ENCODE results near the gene JARID2.

JARID2 gene

DNA sequence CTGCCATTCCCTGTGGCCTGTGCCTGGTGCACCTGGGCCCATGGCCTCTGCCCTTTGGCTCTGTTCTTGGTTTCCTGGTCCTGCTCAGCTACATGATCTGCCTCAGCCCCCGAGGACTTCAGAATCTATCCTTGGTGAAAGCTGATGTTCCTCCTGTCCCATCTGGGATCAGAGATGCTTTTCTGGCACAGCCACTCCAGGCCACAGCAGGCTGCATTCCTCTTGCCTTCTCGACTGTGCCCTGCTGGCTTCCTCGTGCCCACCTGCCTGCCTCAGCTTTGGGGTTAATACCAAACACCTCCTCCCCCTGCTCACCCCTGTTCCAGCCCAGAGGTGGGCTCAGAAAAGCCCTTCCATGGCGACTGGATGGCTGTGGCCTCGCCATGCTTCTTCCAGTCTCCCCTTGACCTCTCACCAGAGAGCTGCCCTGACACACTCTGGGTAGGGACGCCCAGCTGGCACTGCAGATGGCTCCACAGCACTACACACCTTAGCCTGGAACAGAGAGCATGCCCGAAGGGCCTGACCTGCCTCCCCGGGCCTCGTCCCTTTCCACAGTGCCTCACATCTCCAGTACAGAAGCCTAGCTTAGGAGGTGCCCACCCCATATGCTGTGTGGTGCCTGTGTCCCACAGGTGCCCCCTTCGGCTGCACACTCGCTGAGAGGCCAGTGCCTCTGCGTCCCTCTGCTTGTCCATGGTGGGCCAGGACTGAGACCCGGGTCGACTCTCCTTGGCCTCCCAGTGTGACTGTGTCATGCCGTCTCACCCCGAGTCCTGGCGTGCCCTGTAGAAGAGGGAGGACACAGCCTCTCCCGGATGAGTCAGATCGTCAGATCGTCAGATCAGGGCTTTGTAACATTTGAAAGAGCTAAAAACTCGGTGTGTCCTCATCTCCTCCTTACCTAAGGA lies 268.2 kb downstream of the JARID2 start:
- DNase-seq, result no peak

DNA sequence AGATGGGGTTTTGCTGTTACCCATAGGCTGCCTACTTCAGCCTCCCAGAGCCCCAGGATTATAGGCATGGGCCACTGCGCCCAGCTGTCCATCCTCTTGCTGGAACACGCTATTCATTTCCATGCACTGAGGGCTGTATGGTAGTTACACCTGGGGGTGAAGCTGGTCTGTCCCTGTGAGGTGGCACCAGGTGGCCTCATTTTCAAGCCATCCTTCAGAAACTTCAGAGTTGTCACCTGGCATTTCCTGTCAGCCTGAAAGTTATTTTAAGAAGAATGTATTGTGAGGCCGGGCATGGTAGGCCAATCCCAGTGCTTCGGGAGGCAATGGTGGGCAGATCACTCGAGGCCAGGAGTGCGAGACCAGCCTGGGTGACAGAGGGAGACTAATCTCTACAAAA lies 269.4 kb downstream of the JARID2 start:
- no peak for DNase-seq

DNA sequence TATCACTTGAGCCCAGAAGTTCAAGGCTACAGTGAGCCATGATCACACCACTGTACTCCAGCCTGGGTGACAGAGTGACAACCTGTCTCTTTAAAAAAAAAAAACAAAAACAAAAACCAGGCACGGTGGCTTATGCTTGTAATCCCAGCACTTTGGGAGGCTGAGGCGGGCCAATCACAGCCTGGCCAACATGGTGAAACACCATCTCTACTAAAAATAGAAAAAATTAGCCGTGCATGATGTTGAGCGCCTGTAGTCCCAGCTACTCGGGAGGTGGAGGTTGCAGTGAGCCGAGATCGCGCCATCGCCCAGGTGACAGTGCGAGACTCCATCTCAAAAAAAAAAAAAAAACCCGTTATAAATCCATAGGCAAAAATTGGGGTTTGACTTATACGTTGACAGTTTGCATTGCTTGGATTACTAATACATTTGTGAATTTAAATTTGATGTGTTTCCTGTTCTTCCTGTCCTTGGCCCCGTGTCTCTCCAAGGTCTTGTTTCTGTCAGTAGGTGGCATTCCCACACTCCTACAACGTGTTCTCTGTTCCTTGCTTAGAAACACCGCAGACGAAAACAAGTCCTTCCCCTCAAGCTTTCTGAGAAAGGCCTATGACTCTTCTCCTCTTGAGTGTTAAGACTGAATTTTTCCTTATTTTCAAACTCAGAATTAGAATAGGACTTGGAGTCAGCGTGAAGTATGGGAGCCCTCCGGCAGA lies 269.9 kb downstream of the JARID2 start:
- DNase-seq, result no peak

DNA sequence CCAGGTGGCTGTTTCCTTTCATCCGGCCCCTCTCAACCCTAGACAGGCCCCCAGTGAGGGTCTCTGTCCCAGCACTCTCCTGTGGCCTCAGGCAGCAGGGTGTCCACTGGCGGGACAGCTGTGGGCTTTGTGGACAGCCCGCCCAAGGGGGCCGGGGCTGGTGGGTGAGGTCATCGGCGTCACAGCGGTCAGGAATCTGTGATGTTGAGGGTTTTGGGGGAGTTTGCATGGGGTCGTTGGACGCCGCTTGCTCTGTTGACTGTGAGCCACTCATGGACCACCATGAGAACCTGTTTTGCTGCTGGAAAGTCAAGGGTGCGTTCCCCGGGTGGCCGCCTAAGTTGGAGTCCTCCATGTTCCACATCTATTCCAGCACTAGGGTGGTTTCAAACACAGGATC lies 270.5 kb downstream of the JARID2 start:
- DNase-seq, result no peak

DNA sequence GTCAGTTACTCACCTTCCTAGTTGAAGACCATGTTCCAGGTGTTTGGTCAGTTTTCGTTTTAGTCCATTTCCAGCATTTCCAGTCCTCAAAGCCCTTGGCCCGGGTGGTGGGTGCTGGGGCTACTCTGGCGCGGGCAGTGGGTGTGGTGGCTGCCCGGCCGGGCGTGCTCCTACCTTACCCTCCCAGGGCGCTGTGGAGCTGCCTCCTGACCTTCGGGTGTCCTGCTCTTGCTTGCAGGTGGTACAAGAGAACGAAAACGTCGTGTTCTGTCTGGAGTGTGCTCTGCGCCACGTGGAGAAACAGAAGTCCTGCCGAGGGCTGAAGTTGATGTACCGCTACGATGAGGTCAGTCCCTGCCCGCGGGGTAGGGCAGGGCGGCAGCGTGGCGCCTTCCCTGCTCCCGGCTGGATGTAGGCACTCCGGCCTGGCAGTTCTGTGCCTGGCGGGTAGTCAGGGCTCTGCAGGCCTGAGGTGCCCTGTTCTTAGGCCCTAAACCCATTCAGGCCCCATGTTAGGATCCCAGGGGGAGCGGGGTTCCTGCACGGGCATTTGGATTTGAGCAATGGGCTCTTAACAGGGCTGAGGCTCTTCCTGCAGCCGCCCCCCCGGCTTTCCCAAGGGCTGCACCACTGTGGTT lies 271.2 kb downstream of the JARID2 start:
- no peak for DNase-seq

DNA sequence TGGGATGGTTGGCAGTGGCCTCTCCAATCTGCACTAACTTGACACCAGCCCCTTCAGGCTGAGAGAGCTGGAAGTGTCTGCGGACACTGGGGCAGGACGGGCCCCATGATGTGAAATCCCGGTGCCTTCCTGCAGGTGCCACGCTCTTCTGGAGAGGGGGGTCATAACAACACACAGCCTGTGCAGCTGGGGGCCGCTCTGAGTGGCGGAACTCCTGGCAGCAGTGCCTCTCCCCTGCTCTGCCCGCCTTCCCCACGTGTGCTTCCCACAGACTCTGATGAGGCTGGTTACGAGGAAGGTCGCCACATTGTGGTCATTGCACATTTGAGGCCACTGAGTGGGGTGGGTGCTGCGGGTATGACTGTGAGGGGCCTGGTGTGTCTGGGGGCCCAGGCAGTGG lies 271.7 kb downstream of the JARID2 start:
- no peak for DNase-seq

DNA sequence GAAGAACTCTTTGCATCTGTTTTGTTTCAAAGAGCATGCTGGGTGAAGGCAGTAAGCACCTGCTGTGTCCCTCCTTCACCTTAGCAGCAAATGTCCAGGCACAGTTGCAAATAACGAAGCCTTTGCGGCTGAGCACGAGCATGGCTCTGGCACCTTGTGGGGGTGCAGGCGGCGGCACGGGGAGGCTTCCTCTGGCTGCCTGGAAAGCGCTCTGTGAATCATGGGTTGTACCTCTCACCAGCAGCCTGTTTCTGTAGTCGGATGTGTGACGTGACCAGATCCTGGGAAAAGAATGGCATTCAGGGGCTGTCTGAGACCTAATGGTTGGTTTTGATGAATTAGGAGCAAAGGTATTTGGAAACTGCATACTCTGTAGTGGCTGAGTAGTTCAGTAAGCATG lies 272.2 kb downstream of the JARID2 start:
- no peak for DNase-seq

DNA sequence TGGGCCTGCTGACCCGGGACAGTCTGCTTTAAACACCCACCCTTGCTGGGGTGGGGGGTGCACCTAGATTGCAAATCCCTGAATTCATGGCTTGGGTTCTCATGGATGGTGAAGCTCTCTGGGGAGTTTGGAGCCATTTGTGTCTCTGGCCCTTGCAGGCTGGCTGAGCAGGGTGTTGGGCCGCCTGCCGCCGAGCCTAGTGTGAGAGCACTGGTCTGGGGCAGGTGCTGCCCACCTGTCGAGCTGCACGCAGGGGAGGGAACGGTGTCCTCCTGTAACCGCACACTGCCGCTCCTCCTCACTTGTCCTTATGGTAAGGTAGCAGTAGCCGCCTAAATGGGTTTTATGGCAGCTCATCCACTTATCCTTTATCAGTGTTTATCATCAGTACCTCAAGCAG lies 273.0 kb downstream of the JARID2 start:
- DNase-seq, result no peak

DNA sequence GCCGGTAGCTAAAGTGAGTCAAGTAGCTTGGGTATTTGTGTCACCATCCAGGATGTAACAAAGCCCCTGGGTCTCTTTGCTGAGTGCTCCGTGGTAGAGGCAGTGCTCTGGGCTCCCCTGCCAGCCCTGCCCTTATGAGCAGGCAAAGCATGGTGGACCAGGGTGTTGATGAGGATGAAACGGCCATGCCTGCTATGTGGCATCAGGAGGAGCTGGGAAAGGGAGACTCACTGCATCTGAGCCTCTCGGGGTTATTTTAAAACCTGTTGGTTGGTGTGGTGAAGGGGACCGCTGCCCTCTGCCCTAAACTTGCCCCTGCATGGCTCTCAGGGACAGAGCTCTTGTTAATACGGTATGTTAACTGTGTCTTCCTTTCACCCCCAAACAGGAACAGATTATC lies 273.8 kb downstream of the JARID2 start:
- no peak for DNase-seq

DNA sequence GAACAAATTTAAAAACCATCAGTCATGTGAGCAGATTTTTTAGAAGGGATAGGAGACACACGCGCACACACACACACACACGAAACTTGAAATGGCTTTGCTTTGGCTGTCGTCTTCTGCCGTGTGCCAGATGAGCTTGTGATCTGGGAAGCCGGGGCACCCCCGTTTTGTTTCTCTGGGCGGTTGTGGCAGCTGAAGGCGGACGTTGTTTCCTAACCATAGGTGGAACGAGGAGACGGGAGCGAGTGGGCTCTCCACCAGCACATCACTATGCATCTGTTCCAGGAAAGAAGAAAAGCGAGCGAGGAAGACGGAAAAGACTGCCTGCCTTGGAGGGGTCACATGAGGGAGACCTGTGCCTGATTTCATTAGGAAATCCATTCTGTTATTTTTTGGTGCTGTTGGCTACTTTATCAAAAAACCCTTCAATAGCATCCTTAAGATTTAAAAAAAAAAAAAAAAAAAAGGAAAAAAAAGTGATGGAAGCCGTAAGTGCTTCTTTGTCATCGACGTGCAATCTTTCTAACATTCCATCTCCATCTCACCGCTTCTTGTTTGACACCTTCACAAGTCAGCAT lies 274.8 kb downstream of the JARID2 start:
- DNase-seq, result no peak

DNA sequence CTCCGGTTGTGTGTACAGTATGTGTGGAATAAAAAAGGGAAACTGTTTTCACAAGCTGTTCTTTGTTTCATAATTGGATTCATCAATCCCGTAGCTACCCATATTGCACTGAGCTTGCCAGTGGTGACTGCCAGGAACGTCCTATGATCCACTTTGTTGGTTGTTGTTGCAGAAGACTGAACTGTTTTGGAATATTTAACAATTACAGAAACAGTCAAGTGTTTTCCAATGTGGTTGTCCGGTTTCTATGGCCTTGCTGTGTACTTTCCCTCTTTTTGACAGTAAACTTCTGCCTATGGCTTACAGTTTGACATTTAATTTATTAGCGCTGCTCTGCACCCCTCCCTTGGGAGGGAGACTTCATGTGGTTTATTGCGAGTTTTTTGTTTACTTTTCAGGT lies 275.7 kb downstream of the JARID2 start:
- DNase-seq, result no peak

DNA sequence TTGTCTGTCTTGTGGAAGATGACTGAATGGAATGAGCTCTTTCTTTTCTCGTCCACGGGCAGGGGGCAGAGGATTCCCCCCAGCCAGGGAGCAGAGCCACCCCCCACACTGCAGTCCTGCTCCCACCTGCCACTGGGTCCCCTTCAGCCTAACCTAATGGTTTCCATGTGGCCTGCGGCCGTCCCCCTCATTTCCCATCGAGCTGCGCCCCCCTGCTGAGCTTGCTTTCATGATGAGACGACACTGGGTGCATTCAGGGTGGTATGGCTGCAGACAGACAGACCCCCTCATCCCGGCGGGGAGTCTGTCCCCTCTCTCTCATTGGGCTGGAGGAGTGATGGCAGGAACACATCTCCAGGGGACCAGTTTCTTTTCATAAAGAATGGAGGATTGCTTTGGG lies 276.2 kb downstream of the JARID2 start:
- no peak for DNase-seq

DNA sequence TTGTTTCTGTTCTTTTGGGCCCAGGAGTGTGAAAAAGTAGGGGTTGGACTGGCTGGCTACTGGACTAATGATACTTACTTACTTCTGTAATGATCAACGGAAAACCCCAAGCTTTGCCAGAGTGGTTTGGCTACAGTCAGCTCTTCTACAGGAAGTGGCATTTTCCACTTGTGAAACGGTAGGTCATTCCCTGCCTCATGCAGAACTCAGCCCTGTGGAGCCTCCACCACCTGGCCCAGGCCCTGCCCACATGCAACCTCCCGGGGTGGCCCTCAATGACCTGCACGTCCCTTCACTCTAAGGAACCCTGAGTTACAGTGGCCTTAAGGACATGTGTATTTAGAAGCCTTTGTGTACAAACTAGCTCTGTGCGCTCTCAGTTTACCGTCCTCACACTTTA lies 276.6 kb downstream of the JARID2 start:
- peak; percentile 32 for DNase-seq

DNA sequence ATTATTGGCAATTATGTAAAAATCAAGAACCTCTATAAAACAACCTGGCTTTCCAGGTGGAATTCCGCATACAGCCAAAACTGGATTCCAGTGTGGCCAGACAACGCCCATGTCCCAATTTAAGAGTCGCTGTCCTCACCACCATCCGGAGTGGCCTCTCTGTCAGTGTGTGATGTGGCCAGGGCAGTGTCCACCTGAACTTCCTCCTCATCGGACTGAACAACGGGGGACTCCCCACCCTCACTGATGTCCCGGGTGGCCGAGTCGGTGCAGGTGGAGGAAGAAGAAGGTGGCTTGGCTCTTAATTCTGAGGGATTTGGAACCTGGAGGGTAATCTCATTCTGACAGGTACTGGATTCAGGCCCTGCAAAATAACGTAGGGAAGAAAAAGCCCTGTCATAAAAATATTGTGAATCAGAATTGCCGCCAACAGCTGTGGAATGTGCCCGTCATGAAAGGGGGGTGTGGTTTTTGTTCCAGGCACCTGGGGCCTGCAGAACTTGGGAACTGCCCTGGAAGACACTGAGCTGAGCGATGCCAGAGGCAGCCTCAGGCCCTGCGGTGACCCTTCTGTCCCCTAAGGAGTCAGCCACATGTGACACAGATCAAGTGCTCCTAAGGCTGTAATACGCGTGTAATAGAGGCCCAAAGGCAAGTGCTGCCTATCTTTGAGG lies 277.1 kb downstream of the JARID2 start:
- DNase-seq, result no peak

DNA sequence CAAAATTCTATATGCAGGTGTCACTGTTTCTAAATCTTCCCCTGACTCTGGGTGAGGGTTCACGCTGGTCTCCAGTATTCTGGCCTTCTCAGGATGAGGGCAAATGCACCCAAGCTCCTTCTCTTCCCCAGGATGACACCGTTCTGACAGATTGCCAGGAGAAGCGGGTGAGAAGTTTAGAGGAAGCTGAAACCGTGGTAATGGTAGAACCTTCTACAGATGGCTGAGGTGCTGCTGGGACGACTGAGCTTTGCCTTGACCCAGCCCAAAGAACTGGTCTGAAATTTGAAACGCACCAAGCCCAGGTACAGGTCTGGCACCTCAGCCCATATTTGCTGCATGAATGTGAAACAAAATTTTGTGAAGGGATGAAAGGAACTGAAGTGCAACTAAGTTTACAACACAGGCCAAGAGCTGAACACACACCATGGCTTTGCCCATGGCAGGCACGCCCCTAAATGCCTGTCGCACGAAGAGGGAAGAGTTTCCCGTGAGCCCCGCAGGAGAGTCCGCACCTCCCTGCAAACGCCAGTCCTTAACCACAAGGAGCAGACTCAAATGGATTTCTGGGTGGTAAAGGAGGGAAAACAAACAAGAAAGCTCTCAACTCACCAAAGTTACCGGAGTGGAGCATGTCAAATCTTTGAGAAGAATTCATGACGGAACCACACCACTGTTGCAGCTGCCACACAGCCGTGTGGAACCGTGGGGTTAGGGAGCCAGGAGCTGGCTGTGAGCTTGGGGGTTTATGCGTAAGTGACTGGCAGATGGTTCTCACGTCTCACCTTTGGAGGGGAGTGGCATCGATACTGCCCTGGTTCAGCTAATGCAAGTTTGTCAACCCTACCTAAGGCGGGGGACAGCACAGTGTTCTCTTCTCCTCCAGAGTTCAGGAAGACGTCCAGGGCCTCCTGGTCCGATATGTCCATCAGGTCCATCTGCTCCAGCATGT lies 278.1 kb downstream of the JARID2 start:
- no peak for DNase-seq

DNA sequence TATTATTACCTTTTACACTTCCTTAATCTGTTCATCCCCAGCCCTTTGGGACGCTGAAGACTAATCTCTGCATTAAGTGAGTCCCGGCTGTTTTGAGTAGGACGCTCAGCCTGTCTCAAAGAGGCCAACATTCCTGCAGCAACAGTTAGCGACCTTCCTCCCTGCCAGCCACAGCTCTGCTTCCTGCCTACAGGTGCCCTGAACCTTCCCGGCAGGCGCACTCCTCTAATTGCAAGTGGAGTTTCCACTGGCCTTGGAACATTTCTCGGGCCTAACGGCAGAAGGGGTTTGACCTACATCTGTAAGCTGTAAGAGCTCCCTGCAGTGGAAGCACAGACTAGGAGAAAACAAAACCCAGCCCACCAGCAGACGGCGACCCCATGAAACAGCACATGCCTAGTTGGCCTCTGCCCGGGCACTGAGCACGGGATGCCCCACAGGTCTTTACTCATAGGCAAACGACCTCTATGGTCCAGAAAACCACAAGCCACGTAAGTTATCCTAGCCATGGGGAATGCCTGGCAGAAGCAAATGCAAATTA lies 279.1 kb downstream of the JARID2 start:
- DNase-seq, result no peak

DNA sequence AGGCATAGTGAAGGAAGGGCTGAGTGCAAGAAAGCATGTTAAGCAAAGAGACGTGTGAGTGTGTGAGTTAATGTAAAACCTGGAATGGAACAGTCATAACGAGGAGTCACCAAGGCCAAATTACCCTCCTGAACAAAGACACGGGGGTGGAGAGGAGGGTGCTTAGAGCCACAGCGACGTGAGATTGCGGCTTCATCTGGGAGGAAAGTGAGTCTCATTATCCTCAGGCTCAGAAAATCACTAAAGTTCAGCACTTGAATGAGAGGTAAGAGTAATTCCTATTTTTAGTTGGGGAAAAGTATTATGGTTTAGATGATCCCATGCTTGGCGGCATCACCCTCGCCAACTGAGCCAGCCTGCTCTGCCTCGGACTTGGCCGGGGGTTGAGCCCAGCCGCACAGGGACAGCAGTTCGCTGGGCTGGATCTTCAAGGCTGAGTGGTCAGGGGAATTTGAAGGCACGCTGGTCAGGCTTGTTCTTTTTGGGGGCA lies 280.4 kb downstream of the JARID2 start:
- no peak for DNase-seq

DNA sequence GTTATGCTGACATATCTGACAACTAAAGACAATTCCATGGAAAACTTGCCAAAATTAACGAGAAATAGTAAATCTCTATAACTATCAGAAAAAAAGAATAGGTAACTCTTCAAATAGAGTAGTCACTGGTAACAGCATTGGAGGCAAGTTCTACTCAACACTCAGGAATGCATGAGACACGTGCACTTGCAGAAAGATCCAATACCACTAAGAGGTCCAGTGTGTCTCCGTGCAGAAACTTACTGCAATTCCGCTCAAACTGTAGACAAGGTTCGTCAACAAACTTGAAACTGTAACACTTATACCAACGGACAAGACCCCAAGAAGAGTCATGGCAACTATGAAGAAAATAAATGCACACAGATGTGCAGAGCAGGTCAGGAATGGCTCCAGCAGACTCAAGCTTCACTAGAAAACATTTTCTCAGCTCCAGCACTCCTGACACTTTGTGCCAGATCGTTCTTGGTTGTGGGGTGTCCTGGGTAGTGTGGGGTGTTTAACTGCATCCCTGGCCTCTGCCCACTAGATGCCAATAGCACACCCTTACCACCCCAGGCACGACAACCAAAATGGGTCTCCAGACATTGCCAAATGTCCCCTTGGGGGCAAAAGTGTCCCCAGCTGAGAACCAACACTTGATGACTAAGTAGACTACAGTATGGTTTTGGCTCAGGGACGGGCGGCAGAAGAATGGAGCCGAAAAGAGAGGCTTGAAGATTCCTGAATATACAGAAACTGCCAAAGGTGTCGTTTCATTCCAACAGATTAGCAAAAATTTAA lies 282.2 kb downstream of the JARID2 start:
- DNase-seq, result no peak

DNA sequence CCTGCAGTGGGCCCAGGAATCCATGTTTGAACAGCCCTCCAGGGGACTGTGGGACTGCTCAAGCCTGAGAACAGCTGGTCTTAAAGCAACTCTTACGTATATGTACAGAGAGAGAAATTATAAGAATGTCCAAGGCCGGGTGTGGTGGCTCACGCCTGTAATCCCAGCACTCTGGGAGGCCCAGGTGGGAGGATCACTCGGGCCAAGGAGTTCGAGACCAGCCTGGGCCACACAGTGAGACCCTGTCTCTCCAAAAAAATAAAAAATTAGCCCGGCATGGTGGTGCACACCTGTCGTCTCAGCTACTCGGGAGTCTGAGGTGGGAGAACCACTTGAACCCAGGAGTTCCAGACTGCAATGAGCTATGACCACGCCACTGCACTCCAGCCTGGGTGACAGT lies 283.0 kb downstream of the JARID2 start:
- DNase-seq, result no peak

DNA sequence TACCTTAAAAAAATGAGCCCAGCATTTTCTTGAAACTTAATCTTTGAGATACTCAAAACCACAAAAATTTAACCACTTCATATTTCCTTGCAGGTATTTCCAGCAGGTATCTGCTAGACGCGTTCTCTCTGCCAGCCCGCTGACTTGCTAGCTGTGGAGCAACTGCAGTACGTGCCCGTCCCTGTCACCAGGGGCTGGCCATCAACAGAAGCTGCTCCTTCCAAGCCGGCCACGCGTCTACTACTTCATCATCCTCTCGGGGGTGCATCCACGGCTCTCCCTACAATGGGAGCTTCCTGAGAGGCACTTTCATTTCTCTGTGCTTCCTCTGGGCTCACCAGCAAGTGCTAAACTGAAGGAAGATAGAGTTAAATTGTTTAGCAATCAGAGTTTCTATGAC lies 284.5 kb downstream of the JARID2 start:
- no peak for DNase-seq

All from hematopoietic multipotent progenitor cell treated with erythropoietin and hydrocortisone succinate and interleukin-3 and kit ligand, for 6 days (in vitro differentiated cells).